HL-60/S4 treated with phorbol 12-myristate 13-acetate at 8.2 ng/mL for 4 days and 3 days (cell line): ENCODE data around the gene HSF4.
"Not testable (repeated sequence)": the region's sequence is repeated elsewhere in the genome, so short reads cannot be mapped to it uniquely, and the experiment has no call there.

Experiments
- in situ Hi-C: fragments of 300-500 bp; cut with MboI; formaldehyde crosslinking; loops from 2 replicates; pipeline ENCODE4 v1.15.0; 2022; ENCODE audit warnings: low sequenced_read_pairs

Gene HSF4

DNA sequence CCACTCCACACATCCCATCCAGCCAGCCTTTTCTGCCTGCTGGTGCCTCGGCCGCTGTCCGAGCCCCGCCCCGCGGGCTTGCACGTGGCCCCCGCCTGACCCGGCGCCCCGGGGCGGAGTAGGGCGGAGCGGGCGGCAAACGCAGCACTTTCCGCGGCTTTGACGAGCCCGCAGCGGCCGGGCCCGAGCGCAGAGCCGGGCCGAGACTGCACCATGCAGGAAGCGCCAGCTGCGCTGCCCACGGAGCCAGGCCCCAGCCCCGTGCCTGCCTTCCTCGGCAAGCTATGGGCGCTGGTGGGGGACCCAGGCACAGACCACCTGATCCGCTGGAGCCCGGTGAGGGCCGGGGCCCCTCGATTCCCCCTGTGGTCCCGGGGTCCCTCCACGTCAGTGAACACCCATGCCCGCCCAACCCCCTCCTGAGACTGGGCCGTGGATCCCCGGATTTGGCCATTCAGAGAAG lies at the start of gene HSF4:
Gene HSF4 (plus strand): TSS at position 147 of the 463 bp plus-strand sequence. CDS start 67 bp downstream, at position 214.
- in situ Hi-C loops, result no loop called here

GRCh38 chr16:67114793-67115192 lies 49.8 kb upstream of the HSF4 start:
- in situ Hi-C loops, result no loop called here

DNA sequence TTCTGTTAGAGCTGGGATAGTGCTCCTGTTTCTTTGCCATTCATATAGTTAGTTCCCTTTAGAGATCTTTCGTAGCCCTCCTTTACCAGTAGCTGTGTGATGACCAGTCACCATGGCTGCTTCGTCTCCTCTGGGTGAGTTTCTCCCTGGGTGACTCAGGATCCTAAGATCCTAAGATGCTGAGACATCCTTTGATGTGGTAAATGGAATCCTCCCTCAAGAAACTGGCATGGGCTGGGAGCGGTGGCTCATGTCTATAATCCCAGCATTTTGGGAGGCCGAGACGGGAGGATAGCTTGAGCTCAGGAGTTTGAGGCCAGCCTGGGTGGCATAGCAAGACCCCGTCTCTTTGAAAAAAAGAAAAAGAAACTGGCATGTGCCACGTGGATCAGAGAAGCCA lies 48.9 kb upstream of the HSF4 start:
- in situ Hi-C loops, result no loop called here

GRCh38 chr16:67116388-67117311 lies 47.9 kb upstream of the HSF4 start:
- in situ Hi-C loops, result no loop called here

DNA sequence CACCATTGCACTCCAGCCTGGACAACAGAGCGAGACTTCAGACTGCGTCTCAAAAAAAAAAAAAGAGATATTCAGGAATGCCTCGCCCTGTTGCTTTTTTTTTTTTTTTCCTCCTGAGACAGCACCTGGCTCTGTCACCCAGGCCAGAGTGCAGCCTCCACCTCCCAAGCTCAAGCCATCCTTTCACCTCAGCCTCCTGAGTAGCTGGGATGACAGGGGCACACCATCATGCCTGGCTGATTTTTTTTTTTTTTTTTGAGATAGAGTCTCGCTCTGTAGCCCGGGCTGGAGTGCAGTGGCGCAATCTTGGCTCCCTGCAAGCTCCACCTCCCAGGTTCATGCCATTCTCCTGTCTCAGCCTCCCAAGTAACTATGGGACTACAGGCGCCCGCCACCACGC lies 46.8 kb upstream of the HSF4 start:
- in situ Hi-C loops, result no loop called here

DNA sequence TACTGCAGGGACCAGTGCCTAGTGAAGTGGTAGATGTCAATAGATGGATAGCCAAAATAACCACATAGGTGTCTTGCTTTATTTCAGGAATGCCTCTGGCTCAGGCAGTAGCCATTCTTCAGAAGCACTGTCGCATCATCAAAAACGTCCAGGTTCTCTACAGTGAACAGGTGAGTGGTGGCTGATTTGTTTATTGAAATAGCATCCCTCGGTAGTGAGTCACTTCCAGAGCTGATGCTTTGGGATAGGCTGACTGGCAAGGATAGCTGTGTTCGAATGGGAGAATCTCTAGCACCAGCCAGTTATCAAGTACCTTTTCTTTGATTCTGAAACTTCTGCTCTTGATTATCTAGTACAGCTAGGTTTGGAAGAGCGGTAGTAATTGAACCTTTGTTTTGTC lies 44.5 kb upstream of the HSF4 start:
- in situ Hi-C loops, result no loop called here

DNA sequence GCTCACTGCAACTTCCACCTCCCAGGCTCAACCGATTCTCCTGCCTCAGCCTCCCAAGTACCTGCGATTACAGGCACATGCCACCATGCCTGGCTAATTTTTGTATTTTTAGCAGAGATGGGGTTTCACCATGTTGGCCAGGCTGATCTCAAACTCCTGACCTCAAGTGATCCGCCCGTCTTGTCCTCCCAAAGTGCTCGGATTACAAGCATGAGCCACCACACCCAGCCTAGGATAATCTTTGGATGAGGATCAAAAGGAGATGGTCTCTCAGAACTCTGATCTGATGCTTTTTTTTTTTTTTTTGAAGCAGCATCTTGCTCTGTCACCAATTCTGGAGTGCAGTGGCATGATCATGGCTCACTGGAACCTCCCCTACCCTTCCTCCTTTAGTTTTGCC lies 41.7 kb upstream of the HSF4 start:
- in situ Hi-C loops, result not testable (repeated sequence)

GRCh38 chr16:67128417-67128816 lies 36.1 kb upstream of the HSF4 start:
- in situ Hi-C loops, result no loop called here

- in situ Hi-C loops, result no loop called here
Measured at GRCh38 chr16:67128887-67129286, 35.7 kb upstream of the HSF4 start.

GRCh38 chr16:67129422-67129821 lies 35.1 kb upstream of the HSF4 start:
- in situ Hi-C loops, result no loop called here

- in situ Hi-C loops, result no loop called here
Measured at GRCh38 chr16:67137605-67138004, 26.9 kb upstream of the HSF4 start.

GRCh38 chr16:67141391-67141790 lies 23.2 kb upstream of the HSF4 start:
- in situ Hi-C loops, result no loop called here

GRCh38 chr16:67142342-67142741 lies 22.2 kb upstream of the HSF4 start:
- in situ Hi-C loops, result no loop called here

DNA sequence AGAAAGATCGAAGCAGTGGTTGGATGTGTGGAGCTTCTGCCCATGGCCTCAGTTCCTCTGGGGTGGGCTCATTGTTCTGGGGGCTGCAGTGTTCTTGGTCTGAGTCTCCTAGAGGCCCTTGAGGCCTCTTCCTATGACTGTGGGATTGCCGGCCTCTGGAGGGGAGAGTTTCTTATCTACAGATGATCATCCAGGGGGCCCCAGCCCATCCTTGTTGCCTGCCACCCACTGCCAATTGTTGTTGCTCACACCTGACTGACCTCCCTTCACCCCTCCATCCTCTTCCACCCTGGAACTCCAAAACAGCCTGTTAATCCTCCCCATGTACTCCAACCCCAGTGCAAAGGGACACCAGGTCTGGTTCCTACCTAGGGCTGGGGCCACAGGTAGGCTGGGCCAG lies 19.6 kb upstream of the HSF4 start:
- in situ Hi-C loops, result no loop called here

DNA sequence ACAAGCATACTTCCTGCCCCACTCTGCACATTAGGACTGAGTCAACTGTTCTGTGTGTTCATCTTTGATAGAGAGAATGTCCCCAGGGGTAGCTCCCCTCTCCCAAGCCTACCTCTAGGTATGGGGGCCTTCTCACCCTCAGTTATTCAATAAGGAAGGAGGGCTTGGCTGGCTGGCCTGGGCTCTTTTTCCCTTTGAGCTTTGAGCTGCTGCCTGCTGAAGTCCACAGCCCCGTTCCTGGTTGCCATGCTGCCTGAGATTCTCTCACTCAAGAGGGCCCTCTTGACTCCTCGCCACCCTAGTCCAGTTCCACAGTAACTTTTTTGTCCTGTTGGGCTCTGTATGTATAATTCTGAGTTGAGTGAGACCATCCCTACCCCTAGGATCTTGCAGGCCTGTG lies 18.8 kb upstream of the HSF4 start:
- in situ Hi-C loops, result no loop called here

DNA sequence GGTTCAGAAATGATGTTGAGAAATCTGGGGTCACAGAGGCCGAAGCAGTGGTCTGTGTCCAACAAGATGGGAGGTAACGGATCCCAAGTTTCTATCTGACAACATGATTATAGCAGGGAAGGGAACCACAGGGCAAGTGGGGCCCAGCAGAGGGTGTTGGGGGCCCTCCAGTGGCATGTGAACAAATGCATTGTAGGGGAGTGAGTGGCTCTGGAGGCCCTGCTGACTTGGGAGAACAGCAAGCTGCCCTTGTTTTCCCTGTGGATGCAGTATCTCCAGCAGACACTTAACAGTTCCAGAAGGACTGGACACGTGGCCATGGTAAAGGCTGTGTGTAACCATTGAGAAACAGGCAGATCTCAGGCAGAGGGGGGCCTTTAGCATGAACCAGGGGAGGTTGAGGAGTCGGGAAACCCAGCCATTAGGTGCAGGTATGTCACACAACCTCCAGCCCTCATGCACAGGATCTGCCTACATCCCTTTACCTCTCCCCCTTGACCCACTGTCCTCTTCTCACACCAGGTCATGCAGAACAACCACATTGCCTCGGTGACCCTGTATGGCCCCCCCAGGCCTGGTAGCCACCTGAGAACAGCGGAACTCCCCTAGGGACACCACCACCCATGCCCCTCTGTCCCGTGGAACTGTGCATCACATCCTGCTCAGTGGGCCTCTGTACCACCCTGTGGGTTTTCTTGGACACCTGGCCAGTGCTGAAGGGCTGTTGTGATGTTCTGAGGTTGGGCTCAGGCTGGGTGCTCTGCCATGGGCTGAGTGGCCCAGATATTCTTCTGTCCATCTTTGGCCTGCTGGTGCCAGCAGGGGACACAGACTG lies 17.8 kb upstream of the HSF4 start:
- in situ Hi-C loops, result no loop called here

GRCh38 chr16:67147437-67148140 lies 17.0 kb upstream of the HSF4 start:
- in situ Hi-C loops, result no loop called here

- in situ Hi-C loops, result no loop called here
Measured at GRCh38 chr16:67148221-67148620, 16.3 kb upstream of the HSF4 start.

DNA sequence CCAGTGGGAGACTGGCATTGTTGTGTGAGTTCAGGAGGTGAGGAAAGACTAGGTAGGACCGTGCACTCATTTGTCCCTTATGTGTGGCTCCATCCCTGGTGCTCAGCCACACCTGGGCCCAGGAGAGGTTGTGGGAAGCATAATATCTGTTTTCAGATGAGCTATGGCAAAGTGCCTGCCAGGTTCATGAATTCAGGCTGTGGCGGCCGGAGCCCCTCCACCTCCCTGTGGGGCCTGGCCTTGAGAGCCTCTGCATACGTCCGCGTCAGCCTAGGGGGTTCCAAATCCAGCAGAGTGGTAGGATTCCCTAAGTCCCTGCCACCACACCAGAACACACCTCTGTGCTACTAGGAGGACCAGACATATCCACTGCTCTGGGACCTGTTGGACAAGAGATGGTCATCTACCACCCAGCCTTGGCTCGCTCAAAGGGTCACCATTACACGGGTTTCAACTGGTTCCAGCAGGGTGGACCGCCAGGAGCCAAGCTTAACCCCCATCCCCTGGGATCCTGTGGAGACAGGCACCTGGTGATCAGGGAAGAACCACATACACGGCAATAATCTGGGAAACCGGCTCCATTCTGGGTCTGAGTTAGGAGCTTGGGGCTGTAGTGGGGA lies 15.8 kb upstream of the HSF4 start:
- in situ Hi-C loops, result no loop called here

GRCh38 chr16:67149276-67150046 lies 15.1 kb upstream of the HSF4 start:
- in situ Hi-C loops, result loop anchor here (10.0 kb wide), 1 partner anchor 165 kb away; the partner anchor contains the start of gene CES4A
